ENCODE results near the gene LIMA1. TPM values are rescaled to one million over a fixed set of nuclear protein-coding genes. Genes with fewer than 3 reads are reported as not detected.

Gene LIMA1
- total RNA-seq, 4 donors from 2014 or later = 151 to 259 (median 243) TPM

GRCh38 chr12:50200552-50201273 is 82.6 kb downstream of the LIMA1 start:
- intact Hi-C loops (cut with DNase I; ENCODE audit: low total_unique reads) = no loop called here
- in situ Hi-C loops (cut with MboI; ENCODE audit: low pct_ligation_motif_present in 1 of 4, low pct_unique_long_range_greater_than_20kb in 1 of 4, low sequenced_read_pairs in 3 of 4) = loop anchor here in 1 of 4 donors (10.0 kb wide), 1 partner anchor 104 kb away; no protein-coding TSS in a partner anchor
- DNase-seq = no peak
- WGBS, 2 donors (ENCODE audit: low coverage in 1 of 2) = 73 to 79% methylated on average over 2 of the region's 2 CpGs
- H3K27ac ChIP-seq = peak overlapping the region in 1 of 4 donors; percentile 48
- no peaks in the 10 kb centered on the region for H3K9me3 ChIP-seq
- H3K4me3 ChIP-seq = no peak overlapping the region
- TF ChIP-seq CTCF (IDR thresholded peaks at IDR 0.05) (no peak), POLR2AphosphoS5 (IDR thresholded peaks at IDR 0.05) (no peak), POLR2A (IDR thresholded peaks at IDR 0.05) (no peak), EP300 (IDR thresholded peaks at IDR 0.05; ENCODE audit: low read depth) (no peak)
- H3K36me3 ChIP-seq = peaks cover 0 to 61% (median 26%) of the 10 kb centered on the region in 4 donors
- no peaks in the 10 kb centered on the region for H3K27me3 ChIP-seq
- peaks cover 0 to 50% (median 22%) of the 10 kb centered on the region in 4 donors for H3K4me1 ChIP-seq

- in situ Hi-C loops (cut with MboI; ENCODE audit: low pct_ligation_motif_present in 1 of 4, low pct_unique_long_range_greater_than_20kb in 1 of 4, low sequenced_read_pairs in 3 of 4) (loop anchor here in 3 of 4 donors (25.0 kb wide), 3 partner anchors 112 to 237 kb away; partner anchors contain the start of genes AQP2 (in 1 of the 3), AQP5 (in 1 of the 3), AQP6 (in 1 of the 3) and SMARCD1 (in 1 of the 3)), intact Hi-C loops (cut with DNase I; ENCODE audit: low total_unique reads) (no loop called here)
- Histone ChIP-seq H3K36me3 (peaks cover 0 to 61% (median 20%) of the 10 kb centered on the region in 4 donors), H3K9me3 (no peaks in the 10 kb centered on the region), H3K4me1 (peaks cover 0 to 49% (median 22%) of the 10 kb centered on the region in 4 donors), H3K27ac (no peak overlapping the region), H3K4me3 (no peak overlapping the region), H3K27me3 (no peaks in the 10 kb centered on the region)
- DNase-seq = no peak
- TF ChIP-seq CTCF (IDR thresholded peaks at IDR 0.05) (no peak), EP300 (IDR thresholded peaks at IDR 0.05; ENCODE audit: low read depth) (no peak), POLR2A (IDR thresholded peaks at IDR 0.05) (no peak), POLR2AphosphoS5 (IDR thresholded peaks at IDR 0.05) (no peak)
- 87% methylated on average over 5 of the region's 5 CpGs; no CpG with 5 or more reads in 1 of the 2 donors for WGBS, 2 donors (ENCODE audit: low coverage in 1 of 2)
Measured at GRCh38 chr12:50198829-50199228, 84.5 kb downstream of the LIMA1 start.

GRCh38 chr12:50197297-50197727 is 86.0 kb downstream of the LIMA1 start:
- Histone ChIP-seq H3K4me3 (no peak overlapping the region), H3K36me3 (peaks cover 0 to 60% (median 15%) of the 10 kb centered on the region in 4 donors), H3K27me3 (no peaks in the 10 kb centered on the region), H3K27ac (peak overlapping the region; percentile 31 to 56 (median 43)), H3K4me1 (peaks cover 0 to 44% (median 20%) of the 10 kb centered on the region in 4 donors), H3K9me3 (no peaks in the 10 kb centered on the region)
- intact Hi-C loops (cut with DNase I; ENCODE audit: low total_unique reads) (no loop called here), in situ Hi-C loops (cut with MboI; ENCODE audit: low pct_ligation_motif_present in 1 of 4, low pct_unique_long_range_greater_than_20kb in 1 of 4, low sequenced_read_pairs in 3 of 4) (loop anchor here in 3 of 4 donors (25.0 kb wide), 3 partner anchors 110 to 235 kb away; partner anchors contain the start of genes AQP2 (in 1 of the 3), AQP5 (in 1 of the 3), AQP6 (in 1 of the 3) and SMARCD1 (in 1 of the 3))
- DNase-seq = no peak
- TF ChIP-seq EP300 (IDR thresholded peaks at IDR 0.05; ENCODE audit: low read depth) (no peak), CTCF (IDR thresholded peaks at IDR 0.05) (no peak), POLR2AphosphoS5 (IDR thresholded peaks at IDR 0.05) (no peak), POLR2A (IDR thresholded peaks at IDR 0.05) (no peak)
- WGBS, 2 donors (ENCODE audit: low coverage in 1 of 2) = 56 to 57% methylated on average over 5 of the region's 5 CpGs

- in situ Hi-C loops (cut with MboI; ENCODE audit: low pct_ligation_motif_present in 1 of 4, low pct_unique_long_range_greater_than_20kb in 1 of 4, low sequenced_read_pairs in 3 of 4) (loop anchor here in 3 of 4 donors (25.0 kb wide), 3 partner anchors 109 to 234 kb away; partner anchors contain the start of genes AQP2 (in 1 of the 3), AQP5 (in 1 of the 3), AQP6 (in 1 of the 3) and SMARCD1 (in 1 of the 3)), intact Hi-C loops (cut with DNase I; ENCODE audit: low total_unique reads) (no loop called here)
- peak overlapping the region in 2 of 4 donors; percentile 51 to 56 for H3K27ac ChIP-seq
- WGBS, 2 donors (ENCODE audit: low coverage in 1 of 2) = 46 to 47% methylated on average over 4 of the region's 4 CpGs
- no peaks in the 10 kb centered on the region for H3K27me3 ChIP-seq
- TF ChIP-seq CTCF (IDR thresholded peaks at IDR 0.05) = no peak
- no peak for TF ChIP-seq POLR2A (IDR thresholded peaks at IDR 0.05)
- TF ChIP-seq POLR2AphosphoS5 (IDR thresholded peaks at IDR 0.05) = no peak
- no peak for TF ChIP-seq EP300 (IDR thresholded peaks at IDR 0.05; ENCODE audit: low read depth)
- no peak for DNase-seq
- peaks cover 0 to 68% (median 15%) of the 10 kb centered on the region in 4 donors for H3K36me3 ChIP-seq
- no peak overlapping the region for H3K4me3 ChIP-seq
- H3K9me3 ChIP-seq = no peaks in the 10 kb centered on the region
- peaks cover 0 to 36% (median 14%) of the 10 kb centered on the region in 4 donors for H3K4me1 ChIP-seq
Measured at GRCh38 chr12:50196537-50196936, 86.8 kb downstream of the LIMA1 start.

Measured in transverse colon (tissue), 4 donors.